GM15510 (cell line): Measurements from ENCODE around the gene PLOD2.

Source experiments
- POLR2A ChIP-seq: IDR thresholded peaks from 3 replicates; pipeline ENCODE4 v1.6.1; 2011; ENCODE audit warnings: borderline replicate concordance; ENCODE audit not compliant: insufficient read length; ENCODE audit errors: extremely low read depth

PLOD2 gene

DNA sequence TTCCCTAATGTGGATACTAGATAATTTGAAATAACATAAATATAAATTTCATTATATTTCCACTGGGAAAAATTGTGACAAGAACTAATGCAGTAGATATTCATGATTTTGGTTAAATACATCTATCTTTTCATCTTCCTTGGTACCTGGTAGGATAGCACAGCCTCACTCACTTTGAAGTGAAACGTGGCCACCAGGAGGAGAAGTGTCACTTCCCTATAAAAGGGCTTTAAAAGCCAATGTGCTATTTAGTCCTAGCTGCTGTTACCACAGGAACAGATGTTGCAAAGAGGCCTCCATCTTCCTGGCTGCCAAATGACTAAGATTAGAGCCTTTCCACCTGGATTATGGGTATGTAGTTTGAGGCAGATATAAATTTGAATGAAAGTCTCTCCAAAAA, 140.0 kb downstream of the PLOD2 start:
- TF ChIP-seq POLR2A: no peak

DNA sequence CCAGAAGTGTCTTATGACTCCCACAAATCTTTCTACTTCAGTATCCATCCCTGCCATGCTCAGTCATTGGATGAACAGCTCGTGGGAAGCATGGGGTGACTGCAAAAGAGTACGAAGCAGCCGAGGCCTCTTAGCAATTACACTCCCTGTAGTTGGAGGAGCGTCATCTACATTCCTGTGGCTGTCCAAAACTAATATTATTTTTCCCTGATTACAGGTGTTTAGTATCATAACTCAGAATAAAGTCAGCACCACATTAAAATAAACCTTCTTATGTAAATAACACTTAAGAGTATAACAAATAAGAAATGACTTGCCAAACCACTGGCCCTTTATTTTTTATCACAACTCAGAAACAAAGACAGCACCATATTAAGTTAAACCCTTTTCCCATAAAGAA, 141.5 kb downstream of the PLOD2 start:
- TF ChIP-seq POLR2A: no peak
